Activated naive CD4-positive, alpha-beta T cell treated with anti-CD3 and anti-CD28 coated beads for 36 hours (primary cell): ENCODE measurements around the gene MYO3A. TPM values are rescaled to one million over a fixed set of nuclear protein-coding genes. Genes with fewer than 3 reads are reported as not detected.

Experiments used
- CTCF ChIA-PET: fragments of 350-600 bp; sonication (Branson Sonifier 250); formaldehyde crosslinking; loops from one replicate; lab custom pipeline; 2021; ENCODE audit warnings: antibody characterized with exemption; lab: Charles Lee
- DNase-seq: peaks from one replicate; pipeline ENCODE4 v3.0.0-alpha.2; 2020
- H3K27ac Mint-ChIP-seq: one replicate; pipeline ENCODE4 v1.8.0; 2021; ENCODE audit warnings: mild to moderate bottlenecking, mixed read lengths
- H3K27me3 Mint-ChIP-seq: one replicate; pipeline ENCODE4 v1.8.0; 2021; ENCODE audit warnings: low read depth, mixed read lengths
- H3K36me3 Mint-ChIP-seq: one replicate; pipeline ENCODE4 v1.8.0; 2021; ENCODE audit warnings: low read depth, mixed read lengths
- H3K4me1 Mint-ChIP-seq: one replicate; pipeline ENCODE4 v1.8.0; 2021; ENCODE audit warnings: low read depth, mixed read lengths
- H3K4me3 Mint-ChIP-seq: one replicate; pipeline ENCODE4 v1.8.0; 2021; ENCODE audit warnings: mild to moderate bottlenecking, moderate library complexity, mixed read lengths
- H3K9me3 Mint-ChIP-seq: one replicate; pipeline ENCODE4 v1.8.0; 2021; ENCODE audit warnings: mixed read lengths
- intact Hi-C: fragments of 100-400 bp; cut with micrococcal nuclease; formaldehyde crosslinking; loops from one replicate; pipeline ENCODE4 v1.15.1; 2023
- total RNA-seq, 2 experiments: library from RNA; stranded (reverse); gene quantifications; one replicate each; pipeline ENCODE4 v1.2.3, GENCODE V29; 2021

The MYO3A gene
- total RNA-seq, 2 experiments from 2014 or later = not detected

DNA sequence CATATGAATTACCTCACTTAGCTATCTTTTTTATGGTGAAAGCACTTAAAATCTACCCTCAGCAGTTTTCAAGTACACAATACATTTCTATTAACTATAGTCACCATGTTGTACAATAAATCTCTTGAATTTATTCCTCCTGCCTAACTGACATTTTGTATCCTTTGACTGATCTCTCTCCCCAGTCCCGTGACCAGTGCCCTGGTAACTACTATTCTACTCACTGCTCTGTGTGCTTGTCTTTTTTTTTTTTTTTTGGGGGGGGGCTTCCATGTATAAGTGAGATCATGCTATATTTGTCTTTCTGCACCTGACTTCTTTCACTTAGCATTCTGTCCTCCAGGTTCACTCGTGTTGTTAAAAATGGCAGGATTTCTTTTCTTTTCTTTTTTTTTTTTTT is 271.2 kb downstream of the MYO3A start:
- Mint-ChIP-seq H3K9me3 (peaks cover 3% of the 10 kb centered on the region), H3K4me3 (no peak overlapping the region), H3K27me3 (peaks cover 9% of the 10 kb centered on the region), H3K4me1 (no peaks in the 10 kb centered on the region), H3K36me3 (no peaks in the 10 kb centered on the region), H3K27ac (no peak overlapping the region)
- DNase-seq = no peak
- CTCF ChIA-PET = no interaction called here
- intact Hi-C loops = no loop called here

DNA sequence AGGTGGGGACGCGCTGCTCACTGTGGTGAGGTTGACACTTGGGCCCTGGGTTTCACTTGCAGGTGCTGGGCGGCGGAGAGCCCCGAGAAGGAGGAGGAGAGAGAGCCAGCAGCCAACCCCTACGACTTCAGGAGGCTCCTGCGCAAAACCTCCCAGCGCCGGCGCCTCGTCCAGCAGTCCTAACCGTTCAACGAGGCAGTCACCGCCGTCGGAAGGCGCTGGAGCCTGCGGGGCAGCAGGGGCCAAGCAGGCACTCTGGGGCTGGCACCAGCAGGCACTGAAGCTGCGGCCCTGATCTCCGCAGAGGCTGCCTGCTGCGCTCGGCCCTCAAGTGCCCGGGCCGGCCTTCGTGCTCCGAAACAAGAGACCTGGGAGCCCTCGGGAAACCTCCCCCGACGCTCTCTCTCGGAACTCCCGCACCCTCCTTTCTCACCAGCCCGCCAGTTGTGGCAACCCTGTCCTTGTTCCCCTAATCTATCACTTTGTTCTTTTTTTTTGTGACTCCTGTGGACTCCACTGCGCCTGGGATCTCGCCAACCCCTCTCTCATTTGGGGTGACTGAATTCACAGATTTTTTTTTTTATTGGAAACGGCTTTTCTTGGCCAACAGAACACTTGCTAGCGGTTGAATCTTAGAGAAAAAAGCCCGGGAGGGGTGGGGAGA is 277.9 kb downstream of the MYO3A start:
- DNase-seq = no peak
- Mint-ChIP-seq H3K4me1 (peaks cover 25% of the 10 kb centered on the region), H3K4me3 (no peak overlapping the region), H3K36me3 (no peaks in the 10 kb centered on the region), H3K27ac (no peak overlapping the region), H3K9me3 (peaks cover 3% of the 10 kb centered on the region), H3K27me3 (peaks cover 57% of the 10 kb centered on the region)
- intact Hi-C loops = loop anchor here (10.0 kb wide), 2 partner anchors 233 to 473 kb away; no protein-coding TSS in a partner anchor
- CTCF ChIA-PET = interaction anchor here (1.4 kb wide), 1 partner anchor 64 kb away, joined by 3 read pairs; no protein-coding TSS in a partner anchor

DNA sequence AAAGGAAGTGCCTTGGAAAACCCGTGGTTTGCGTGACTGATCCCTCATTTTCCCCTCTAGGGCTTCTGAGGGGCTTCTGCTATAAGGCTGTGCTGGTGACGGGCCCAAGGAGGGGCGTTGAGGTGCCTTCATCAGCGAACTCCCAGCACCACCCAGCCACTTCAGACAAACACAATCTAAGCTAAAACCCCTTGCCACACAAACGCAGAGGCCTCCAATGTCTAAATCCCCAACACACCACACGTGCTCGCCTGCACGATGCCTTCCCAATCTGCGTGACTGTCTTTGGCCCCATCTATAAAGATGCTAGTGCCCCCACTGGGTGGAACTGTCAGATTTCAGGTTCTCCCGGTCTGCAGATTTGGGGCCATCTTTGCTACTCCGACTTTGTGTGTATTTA is 278.5 kb downstream of the MYO3A start:
- no peak for DNase-seq
- peaks cover 57% of the 10 kb centered on the region for H3K27me3 Mint-ChIP-seq
- peaks cover 31% of the 10 kb centered on the region for H3K4me1 Mint-ChIP-seq
- no peaks in the 10 kb centered on the region for H3K9me3 Mint-ChIP-seq
- CTCF ChIA-PET = interaction anchor here (1.4 kb wide), 1 partner anchor 65 kb away, joined by 3 read pairs; no protein-coding TSS in a partner anchor
- H3K36me3 Mint-ChIP-seq = no peaks in the 10 kb centered on the region
- H3K4me3 Mint-ChIP-seq = no peak overlapping the region
- intact Hi-C loops = loop anchor here (10.0 kb wide), 2 partner anchors 232 to 472 kb away; no protein-coding TSS in a partner anchor
- H3K27ac Mint-ChIP-seq = no peak overlapping the region

- Mint-ChIP-seq H3K36me3 (no peaks in the 10 kb centered on the region), H3K9me3 (no peaks in the 10 kb centered on the region), H3K27ac (no peak overlapping the region), H3K4me3 (no peak overlapping the region), H3K4me1 (peaks cover 33% of the 10 kb centered on the region), H3K27me3 (peaks cover 59% of the 10 kb centered on the region)
- DNase-seq = no peak
- CTCF ChIA-PET = no interaction called here
- intact Hi-C loops = loop anchor here (10.0 kb wide), 2 partner anchors 232 to 472 kb away; no protein-coding TSS in a partner anchor
Observed at GRCh38 chr10:26213157-26213800, 279.2 kb downstream of the MYO3A start.

DNA sequence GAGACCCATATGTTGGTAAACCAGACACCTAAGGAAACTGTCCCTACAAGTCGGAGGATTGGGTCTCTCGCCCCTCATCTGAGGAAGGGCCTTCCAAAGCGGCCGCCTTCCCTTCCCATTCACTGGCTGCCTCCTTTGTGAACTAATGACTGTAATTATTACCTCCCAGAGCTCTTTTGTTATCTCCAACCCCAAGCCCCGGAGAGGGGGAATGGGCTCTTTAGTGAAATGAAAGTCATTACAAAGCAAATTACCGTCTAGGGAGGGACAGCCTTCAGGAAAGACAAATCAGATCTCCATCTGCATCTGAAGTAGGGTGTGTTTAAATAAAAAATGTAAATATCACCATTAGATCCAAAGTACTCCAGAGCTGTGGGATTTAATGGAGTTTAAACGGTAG is 280.0 kb downstream of the MYO3A start:
- intact Hi-C loops = loop anchor here (10.0 kb wide), 2 partner anchors 231 to 471 kb away; no protein-coding TSS in a partner anchor

DNA sequence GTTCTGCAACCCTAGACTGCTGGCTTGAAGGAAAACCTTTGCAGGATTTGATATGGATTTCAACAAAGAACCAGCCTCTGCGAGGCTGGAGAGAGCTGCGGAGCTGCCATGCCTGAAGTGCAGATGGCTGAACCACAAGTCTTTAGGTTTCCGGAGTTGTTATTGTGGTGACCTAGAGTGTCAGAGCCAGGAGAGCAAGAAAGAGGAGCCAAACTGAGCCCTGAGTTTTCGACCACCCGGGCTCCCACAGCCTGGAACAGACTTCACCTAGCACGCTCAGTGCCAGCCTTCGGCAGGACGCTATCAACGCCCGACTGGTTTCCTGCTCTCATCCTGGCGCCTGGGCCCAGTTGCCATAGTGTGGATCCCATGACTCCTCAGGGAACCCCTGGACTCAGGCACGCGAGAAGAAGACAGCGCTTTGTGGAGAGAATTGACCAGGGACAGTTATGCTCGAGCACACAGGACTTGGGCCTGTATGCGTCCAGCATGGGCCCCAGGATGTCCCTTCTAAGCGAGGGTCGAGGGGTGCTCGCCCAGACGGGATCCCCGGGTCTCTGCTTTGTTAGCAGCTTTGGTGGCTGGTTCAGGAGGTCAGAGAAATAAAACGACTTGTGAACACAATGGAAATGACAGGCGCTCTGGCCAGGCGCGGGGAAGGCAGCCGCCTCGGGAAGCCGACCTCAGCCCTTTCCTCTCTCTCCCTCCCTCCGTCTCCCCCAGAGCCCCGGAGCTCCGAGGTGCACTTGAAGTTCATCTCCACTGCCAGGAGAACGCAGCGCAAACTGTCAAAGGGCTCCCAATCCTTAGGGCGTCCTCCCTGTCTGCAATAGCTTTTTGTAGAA is 280.7 kb downstream of the MYO3A start:
- CTCF ChIA-PET = no interaction called here
- intact Hi-C loops = loop anchor here (5.0 to 10.0 kb wide), 3 partner anchors 230 to 470 kb away; no protein-coding TSS in a partner anchor
- peaks cover 40% of the 10 kb centered on the region for H3K4me1 Mint-ChIP-seq
- no peak for DNase-seq
- no peaks in the 10 kb centered on the region for H3K9me3 Mint-ChIP-seq
- H3K36me3 Mint-ChIP-seq = no peaks in the 10 kb centered on the region
- peak overlapping the region; percentile 40 for H3K4me3 Mint-ChIP-seq
- H3K27ac Mint-ChIP-seq = no peak overlapping the region
- peaks cover 72% of the 10 kb centered on the region for H3K27me3 Mint-ChIP-seq

More for the DNA sequence above, 280.0 kb downstream of the MYO3A start:
- peaks cover 40% of the 10 kb centered on the region for H3K4me1 Mint-ChIP-seq
- DNase-seq = no peak
- no peaks in the 10 kb centered on the region for H3K9me3 Mint-ChIP-seq
- H3K36me3 Mint-ChIP-seq = no peaks in the 10 kb centered on the region
- peaks cover 66% of the 10 kb centered on the region for H3K27me3 Mint-ChIP-seq
- H3K4me3 Mint-ChIP-seq = no peak overlapping the region
- CTCF ChIA-PET = no interaction called here
- no peak overlapping the region for H3K27ac Mint-ChIP-seq

- CTCF ChIA-PET = no interaction called here
- intact Hi-C loops = loop anchor here (5.0 to 10.0 kb wide), 3 partner anchors 229 to 469 kb away; no protein-coding TSS in a partner anchor
- Mint-ChIP-seq H3K4me1 (peaks cover 40% of the 10 kb centered on the region), H3K27me3 (peaks cover 79% of the 10 kb centered on the region), H3K4me3 (peak overlapping the region; percentile 40), H3K36me3 (no peaks in the 10 kb centered on the region), H3K9me3 (no peaks in the 10 kb centered on the region), H3K27ac (no peak overlapping the region)
- DNase-seq = no peak
Observed at GRCh38 chr10:26215396-26215934, 281.4 kb downstream of the MYO3A start.

DNA sequence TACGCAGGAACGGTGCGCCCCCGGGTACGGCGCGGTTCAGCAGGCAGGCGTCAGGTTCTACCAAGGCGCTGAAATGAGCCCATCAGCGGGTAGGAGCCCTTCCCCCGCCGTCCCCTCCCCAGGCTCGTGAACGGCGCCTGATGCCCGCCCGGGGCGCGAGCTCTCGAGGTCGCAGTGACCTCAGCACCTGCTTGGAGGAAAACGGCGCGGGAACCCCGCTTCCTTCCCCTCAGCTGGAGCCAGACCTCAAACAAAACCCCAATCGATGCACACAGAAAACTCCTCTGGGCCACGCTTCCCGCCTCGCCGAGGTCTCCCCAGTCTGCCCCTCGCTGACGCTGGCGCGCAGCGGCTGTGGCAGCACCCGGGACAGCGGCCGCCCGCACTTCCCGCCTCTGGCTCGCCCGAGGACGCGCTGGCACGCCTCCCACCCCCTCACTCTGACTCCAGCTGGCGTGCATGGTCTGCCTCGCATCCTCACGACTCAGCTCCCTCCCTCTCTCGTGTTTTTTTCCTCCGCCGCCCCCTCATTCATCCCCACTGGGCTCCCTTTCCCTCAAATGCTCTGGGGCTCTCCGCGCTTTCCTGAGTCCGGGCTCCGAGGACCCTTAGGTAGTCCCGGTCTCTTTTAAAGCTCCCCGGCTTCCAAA is 282.0 kb downstream of the MYO3A start:
- intact Hi-C loops = loop anchor here (2.0 to 10.0 kb wide), 4 partner anchors 229 to 469 kb away; no protein-coding TSS in a partner anchor
- Mint-ChIP-seq H3K9me3 (no peaks in the 10 kb centered on the region), H3K27me3 (peaks cover 85% of the 10 kb centered on the region), H3K36me3 (no peaks in the 10 kb centered on the region), H3K4me3 (peak overlapping the region; percentile 40), H3K4me1 (peaks cover 40% of the 10 kb centered on the region), H3K27ac (no peak overlapping the region)
- DNase-seq = peak; percentile 71
- CTCF ChIA-PET = no interaction called here

DNA sequence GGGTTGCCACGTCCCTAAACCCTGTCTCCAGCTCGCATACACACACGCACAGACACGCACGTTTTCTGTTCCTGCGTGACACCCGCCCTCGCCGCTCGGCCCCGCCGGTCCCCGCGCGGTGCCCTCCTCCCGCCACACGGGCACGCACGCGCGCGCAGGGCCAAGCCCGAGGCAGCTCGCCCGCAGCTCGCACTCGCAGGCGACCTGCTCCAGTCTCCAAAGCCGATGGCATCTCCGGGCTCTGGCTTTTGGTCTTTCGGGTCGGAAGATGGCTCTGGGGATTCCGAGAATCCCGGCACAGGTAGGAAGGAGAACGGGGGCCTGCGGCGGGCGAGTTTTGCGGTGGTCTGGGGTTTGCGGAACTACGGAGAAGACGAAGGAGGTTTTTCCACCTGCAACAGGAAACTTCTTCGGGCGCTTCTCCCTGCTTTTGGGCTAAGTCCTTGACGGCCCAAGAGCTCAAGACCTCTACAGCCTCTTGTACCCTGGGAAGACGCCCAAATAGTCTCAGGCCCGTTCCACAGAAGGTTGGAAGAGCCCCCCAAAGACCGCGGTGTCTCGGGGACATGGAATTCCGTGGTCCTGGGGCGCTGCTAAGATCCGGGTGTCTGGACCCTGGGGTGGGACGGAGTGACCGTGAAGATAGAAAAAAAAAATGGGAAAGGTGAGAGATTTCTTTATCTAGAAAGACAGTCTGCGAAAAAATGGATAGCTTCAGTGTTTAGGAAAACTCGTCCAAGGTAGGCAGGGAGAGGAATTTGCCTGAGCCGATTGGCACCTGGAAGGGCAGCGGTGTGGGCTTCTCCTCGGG is 282.8 kb downstream of the MYO3A start, which contains the start of gene GAD2:
TSS of gene GAD2 (plus strand) at position 190 of the 811 bp plus-strand sequence. CDS start at position 226, 36 bp downstream.
- no peak within 1 kb of the TSS for H3K27ac Mint-ChIP-seq
- H3K4me1 Mint-ChIP-seq = peaks cover 40% of the 10 kb centered on the region
- H3K4me3 Mint-ChIP-seq = peak within 1 kb of the TSS; percentile 54
- DNase-seq = no peak
- CTCF ChIA-PET = no interaction called here
- no peaks in the 10 kb centered on the region for H3K36me3 Mint-ChIP-seq
- intact Hi-C loops = loop anchor here (2.0 to 10.0 kb wide), 4 partner anchors 228 to 468 kb away; no protein-coding TSS in a partner anchor
- H3K9me3 Mint-ChIP-seq = no peaks in the 10 kb centered on the region
- peaks cover 88% of the 10 kb centered on the region for H3K27me3 Mint-ChIP-seq

- H3K36me3 Mint-ChIP-seq = no peaks in the 10 kb centered on the region
- H3K9me3 Mint-ChIP-seq = no peaks in the 10 kb centered on the region
- peaks cover 40% of the 10 kb centered on the region for H3K4me1 Mint-ChIP-seq
- no peak overlapping the region for H3K27ac Mint-ChIP-seq
- no peak for DNase-seq
- intact Hi-C loops = loop anchor here (2.0 to 10.0 kb wide), 4 partner anchors 227 to 467 kb away; no protein-coding TSS in a partner anchor
- peaks cover 88% of the 10 kb centered on the region for H3K27me3 Mint-ChIP-seq
- CTCF ChIA-PET = no interaction called here
- H3K4me3 Mint-ChIP-seq = peak overlapping the region; percentile 54
Observed at GRCh38 chr10:26217396-26218086, 283.5 kb downstream of the MYO3A start.
